Ramos (cell line): ENCODE measurements around the gene CNTNAP3B.
"Not testable (repeated sequence)": the region's sequence is repeated elsewhere in the genome, so short reads cannot be mapped to it uniquely, and the experiment has no call there.

ENCODE experiments used
- in situ Hi-C: fragments of 300-500 bp; cut with MboI; formaldehyde crosslinking; loops from one replicate; pipeline ENCODE4 v1.14.3; 2022; ENCODE audit warnings: low sequenced_read_pairs; ENCODE audit not compliant: unreplicated experiment

The CNTNAP3B gene

GRCh38 chr9:41980271-41980670, 149.0 kb downstream of the CNTNAP3B start:
- in situ Hi-C loops = not testable (repeated sequence)

GRCh38 chr9:41977965-41978600, 151.1 kb downstream of the CNTNAP3B start:
- in situ Hi-C loops = not testable (repeated sequence)

GRCh38 chr9:41974906-41975305, 154.3 kb downstream of the CNTNAP3B start:
- in situ Hi-C loops = not testable (repeated sequence)

GRCh38 chr9:41953007-41953406, 176.2 kb downstream of the CNTNAP3B start:
- in situ Hi-C loops = not testable (repeated sequence)

- in situ Hi-C loops = not testable (repeated sequence)
Measured at GRCh38 chr9:41941738-41942137, 187.5 kb downstream of the CNTNAP3B start.

GRCh38 chr9:41938143-41938542, 191.1 kb downstream of the CNTNAP3B start:
- in situ Hi-C loops = not testable (repeated sequence)

GRCh38 chr9:41935727-41936126, 193.5 kb downstream of the CNTNAP3B start:
- in situ Hi-C loops = not testable (repeated sequence)

- in situ Hi-C loops = not testable (repeated sequence)
Measured at GRCh38 chr9:41929172-41929571, 200.1 kb downstream of the CNTNAP3B start.

GRCh38 chr9:41917374-41917773, 211.9 kb downstream of the CNTNAP3B start:
- in situ Hi-C loops = not testable (repeated sequence)

GRCh38 chr9:41905488-41905887, 223.7 kb downstream of the CNTNAP3B start:
- in situ Hi-C loops = not testable (repeated sequence)

- in situ Hi-C loops = not testable (repeated sequence)
Measured at GRCh38 chr9:41902762-41903161, 226.5 kb downstream of the CNTNAP3B start.

GRCh38 chr9:41898720-41899343, 230.4 kb downstream of the CNTNAP3B start:
- in situ Hi-C loops = not testable (repeated sequence)

GRCh38 chr9:41874557-41874956, 254.7 kb downstream of the CNTNAP3B start:
- in situ Hi-C loops = not testable (repeated sequence)

- in situ Hi-C loops = not testable (repeated sequence)
Measured at GRCh38 chr9:41855422-41855821, 273.8 kb downstream of the CNTNAP3B start.

- in situ Hi-C loops = not testable (repeated sequence)
Measured at GRCh38 chr9:41851848-41852740, 277.1 kb downstream of the CNTNAP3B start.

- in situ Hi-C loops = not testable (repeated sequence)
Measured at GRCh38 chr9:41847829-41848228, 281.4 kb downstream of the CNTNAP3B start.
